ENCODE results near the gene C19orf38.

Gene C19orf38

DNA sequence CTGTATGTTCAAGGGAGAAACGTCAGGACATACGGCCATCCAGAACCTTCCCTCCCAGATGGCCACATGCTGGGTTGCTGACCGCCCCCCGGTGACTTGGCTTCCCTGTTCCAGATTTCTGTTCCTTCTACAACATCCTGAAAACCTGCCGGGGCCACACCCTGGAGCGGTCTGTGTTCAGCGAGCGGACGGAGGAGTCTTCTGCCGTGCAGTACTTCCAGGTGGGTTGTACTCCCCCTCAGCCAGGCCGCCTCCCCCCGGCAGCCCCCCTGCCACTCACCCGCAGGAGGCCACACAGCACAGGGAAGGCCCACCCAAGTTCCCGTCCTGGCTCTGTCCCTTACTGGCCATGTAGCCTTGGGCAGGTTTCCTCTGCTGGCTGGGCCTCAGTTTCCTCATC lies 59.7 kb downstream of the C19orf38 start:
- FAIRE-seq (no peak), DNase-seq (ENCODE audit: low spot score) (no peak)

DNA sequence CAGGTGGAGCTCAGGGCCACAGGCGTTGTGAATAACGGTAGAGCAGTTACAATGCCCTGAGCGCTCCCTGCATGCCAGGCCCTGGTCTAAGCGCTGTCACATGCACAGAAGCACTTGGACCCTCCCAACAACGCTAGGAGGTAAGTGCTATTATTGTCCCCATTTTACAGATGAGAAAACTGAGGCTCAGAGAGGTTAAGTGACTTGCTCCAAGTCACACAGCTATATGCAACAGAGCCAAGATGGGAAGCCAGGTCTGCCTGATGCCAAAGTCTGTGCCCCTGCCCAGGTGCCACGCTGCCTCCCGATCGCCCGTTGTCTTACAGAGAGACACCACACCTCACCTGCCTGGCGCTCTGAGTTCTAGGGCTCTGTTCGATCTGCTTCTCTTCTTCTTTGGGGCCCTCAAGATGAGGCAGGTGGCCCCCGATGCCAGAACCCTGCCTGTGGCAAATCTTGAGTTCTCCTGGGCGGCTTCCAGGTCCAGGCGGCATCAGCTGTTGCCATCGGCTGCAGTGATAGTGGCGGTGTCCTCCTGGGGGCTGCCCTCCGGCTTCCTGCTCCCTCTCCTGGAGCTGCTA lies 60.3 kb downstream of the C19orf38 start:
- FAIRE-seq, result no peak
- DNase-seq (ENCODE audit: low spot score), result no peak

DNA sequence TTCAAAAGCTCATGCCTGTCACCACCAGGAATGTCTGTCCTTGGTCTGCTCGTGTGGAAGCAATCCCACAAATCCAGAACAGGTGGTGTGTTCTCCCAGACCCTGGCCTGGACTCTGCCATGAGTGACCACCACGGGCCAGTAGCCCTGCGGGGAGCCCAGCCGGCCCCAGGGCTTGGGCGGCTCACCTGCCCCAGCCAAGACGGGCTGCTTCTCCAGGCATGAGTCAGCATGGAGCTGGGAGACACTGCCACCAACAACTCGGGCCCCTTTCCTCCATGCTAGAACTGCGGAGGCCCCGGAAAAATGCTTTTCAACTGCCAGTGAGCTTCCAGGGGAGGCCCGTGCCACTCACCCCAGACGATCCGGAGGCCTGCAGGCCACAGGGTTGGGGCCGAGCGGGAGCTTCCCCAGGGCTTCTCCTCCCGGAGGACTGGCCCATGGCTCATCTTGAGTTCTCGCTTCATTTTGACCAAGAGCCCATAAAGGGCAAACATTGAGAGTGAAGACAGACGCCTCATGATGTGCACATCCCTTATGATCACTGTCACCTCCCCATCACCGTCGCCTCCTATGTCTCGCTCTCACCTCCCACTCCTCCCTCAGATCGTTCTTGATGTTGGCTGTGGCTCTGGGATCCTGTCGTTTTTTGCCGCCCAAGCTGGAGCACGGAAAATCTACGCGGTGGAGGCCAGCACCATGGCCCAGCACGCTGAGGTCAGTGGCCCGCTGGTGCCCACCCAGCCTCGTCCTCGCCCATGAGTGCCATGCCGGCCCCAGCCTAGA lies 63.6 kb downstream of the C19orf38 start:
- DNase-seq (ENCODE audit: low spot score), result no peak
- FAIRE-seq, result no peak

DNA sequence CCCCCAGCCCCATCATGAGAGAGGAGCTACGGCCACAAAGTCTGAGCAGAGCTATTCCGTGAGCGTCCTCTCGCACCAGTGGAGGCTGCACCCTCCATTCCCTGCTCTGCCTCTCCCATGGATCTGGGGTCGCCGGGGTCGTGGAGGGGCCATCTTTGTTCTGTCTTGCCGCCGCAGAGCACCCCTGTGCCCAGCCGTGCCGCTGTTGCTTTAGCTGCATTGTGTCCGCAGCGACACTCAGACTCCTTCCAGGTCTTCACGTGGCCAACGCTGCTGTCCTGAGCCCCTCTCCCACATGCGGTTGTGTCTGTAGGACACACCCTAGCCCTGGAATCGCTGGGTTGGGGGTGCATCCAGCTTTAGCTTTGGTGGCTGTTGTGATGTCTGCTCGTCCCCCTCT lies 64.4 kb downstream of the C19orf38 start:
- DNase-seq (ENCODE audit: low spot score), result no peak
- no peak for FAIRE-seq

DNA sequence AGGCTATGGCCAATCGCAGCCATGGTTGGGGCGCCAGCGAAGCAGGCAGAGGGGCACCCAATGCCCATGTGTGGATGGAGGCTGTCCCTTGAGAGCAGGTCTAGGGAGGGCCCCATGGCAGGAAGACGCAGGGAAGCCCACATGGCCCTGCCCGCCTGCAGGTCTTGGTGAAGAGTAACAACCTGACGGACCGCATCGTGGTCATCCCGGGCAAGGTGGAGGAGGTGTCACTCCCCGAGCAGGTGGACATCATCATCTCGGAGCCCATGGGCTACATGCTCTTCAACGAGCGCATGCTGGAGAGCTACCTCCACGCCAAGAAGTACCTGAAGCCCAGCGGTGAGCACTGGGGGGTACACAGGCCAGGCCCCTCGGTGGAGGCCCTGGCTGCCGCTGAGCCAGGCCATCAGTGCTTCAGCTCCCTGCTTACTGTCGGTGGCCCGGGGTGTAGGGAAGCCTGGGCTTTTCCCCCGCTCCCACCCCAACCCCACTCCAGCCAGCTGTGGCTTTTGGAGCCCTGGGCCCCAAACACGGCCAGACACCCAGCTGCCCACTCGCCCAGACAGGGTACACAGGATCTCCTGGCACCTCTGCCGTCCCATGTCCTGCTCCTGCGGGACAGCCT lies 65.6 kb downstream of the C19orf38 start:
- DNase-seq (ENCODE audit: low spot score) (no peak), FAIRE-seq (no peak)

DNA sequence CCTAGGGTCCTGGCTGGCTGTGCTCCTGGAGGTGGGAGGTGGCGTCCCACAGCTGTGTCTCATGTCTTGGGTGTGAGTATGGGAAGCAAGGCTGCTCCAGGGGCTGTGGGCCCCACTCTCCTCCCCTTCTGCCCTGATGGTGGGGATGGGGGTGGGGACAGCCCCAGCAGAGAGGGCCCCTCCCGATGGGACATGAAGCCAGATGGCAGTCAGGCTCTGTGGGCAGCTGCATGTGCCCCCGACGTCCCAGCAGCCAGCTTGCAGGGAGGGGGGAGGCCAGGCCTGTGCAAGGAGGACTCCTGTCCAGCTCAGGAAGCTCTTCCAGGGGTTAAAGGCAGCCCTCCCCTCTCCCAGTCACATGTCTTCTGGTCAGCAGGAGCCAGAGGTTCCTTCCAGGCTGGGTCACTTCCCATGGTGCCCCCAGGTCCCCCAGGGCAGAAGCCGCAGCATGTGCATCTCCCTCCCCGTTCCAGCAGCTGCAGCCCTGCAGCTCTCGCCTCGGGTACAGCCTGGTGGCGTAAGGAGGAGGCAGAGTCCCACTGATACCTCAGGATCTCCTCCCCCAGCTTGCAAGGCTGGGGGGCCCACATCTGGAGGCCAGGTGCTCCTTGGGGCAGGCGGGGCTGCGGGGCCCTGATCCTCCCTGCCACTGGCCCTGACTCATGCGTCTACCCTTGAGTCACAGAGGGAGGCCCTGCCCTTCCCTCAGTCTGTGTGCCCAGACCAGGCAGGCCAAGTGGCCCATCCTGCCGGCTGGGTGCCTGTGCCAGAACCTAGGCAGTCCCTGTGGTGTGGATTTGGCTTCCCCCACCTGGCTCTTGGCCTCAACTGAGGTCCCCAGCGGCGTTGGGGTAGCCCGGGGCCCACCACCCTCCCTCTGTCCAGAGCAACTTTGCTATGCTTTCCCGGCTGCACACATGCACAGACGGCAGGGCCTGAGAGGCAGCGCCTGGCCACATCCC lies 67.2 kb downstream of the C19orf38 start:
- DNase-seq (ENCODE audit: low spot score) (no peak), FAIRE-seq (no peak)

DNA sequence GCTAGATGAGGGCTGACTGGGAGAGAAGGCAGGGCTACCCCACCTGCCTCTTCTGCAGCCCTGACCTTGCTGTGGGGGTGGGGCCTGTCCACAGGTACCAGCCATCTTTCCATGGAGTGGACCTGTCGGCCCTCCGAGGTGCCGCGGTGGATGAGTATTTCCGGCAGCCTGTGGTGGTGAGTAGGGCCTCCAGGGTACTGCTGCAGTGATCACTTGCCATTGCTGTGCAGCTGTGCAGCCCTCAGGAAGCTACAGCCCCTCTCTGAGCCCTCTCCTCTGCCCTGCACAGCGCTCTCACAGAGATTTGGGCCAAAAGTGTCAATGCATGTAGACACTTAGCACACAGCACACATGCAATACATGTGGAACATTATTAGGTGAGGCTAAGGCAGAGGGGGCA lies 68.4 kb downstream of the C19orf38 start:
- FAIRE-seq, result no peak
- no peak for DNase-seq (ENCODE audit: low spot score)

DNA sequence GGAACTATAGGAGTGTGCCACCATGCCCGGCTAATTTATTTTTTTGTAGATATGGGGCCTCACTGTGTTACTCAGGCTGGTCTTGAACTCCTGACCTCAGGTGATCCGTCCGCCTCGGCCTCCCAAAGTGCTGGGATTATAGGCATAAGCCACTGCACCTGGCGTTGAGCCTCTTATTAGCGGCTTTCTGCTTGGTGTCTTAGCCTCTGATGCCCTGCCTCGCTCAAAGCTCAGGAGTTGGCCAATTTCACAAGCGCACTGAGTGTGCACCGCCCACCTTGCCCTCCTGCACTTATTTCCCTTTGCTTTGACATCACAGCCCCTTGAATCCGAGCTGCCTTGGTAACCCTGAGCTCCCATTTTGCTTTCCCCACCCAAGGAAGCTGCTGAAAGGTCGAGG lies 70.1 kb downstream of the C19orf38 start:
- FAIRE-seq, result no peak
- no peak for DNase-seq (ENCODE audit: low spot score)

Data from urothelium cell line (cell line).